Measurements from ENCODE around the gene FSTL4.

- no peak for TF ChIP-seq CTCF (IDR thresholded peaks at IDR 0.05)
- TF ChIP-seq POLR2A (IDR thresholded peaks at IDR 0.05), result no peak
Measured at GRCh38 chr5:133475986-133476385, 136.4 kb downstream of the FSTL4 start.
